HepG2 (cell line): ENCODE data around the gene PRDM11. TPM values are rescaled to one million over a fixed set of nuclear protein-coding genes. Genes with fewer than 3 reads are reported as not detected.

Experiments
- ATAC-seq: fragments of 200-7000 bp; cut with Tn5 transposase; 3 replicates; pipeline ENCODE4 v1.9.1; 2020; ENCODE audit warnings: mild to moderate bottlenecking, moderate library complexity
- BruUV-seq: library from RNA; stranded (reverse); fragments of 400-500 nt; replicated peaks from 2 replicates; lab custom pipeline; 2021; lab: Mats Ljungman, UMichigan
- CTCF ChIA-PET: fragments of 300-600 bp; formaldehyde crosslinking; extraction: SDS; loops from one replicate; lab custom pipeline; 2021; ENCODE audit warnings: low total read pairs, inconsistent platforms, low intra/inter-chr PET ratio; lab: Yijun Ruan, JAX
- POLR2A ChIA-PET: fragments of 350-600 bp; sonication (Branson Sonifier 250); formaldehyde crosslinking; loops from one replicate; lab custom pipeline; 2020; ENCODE audit warnings: antibody characterized with exemption, inconsistent platforms; lab: Yijun Ruan, JAX
- DNase-seq: peaks from one replicate; pipeline ENCODE4 v3.0.0-alpha.2; 2015; ENCODE audit warnings: low spot score
- FAIRE-seq: peaks from 3 replicates; lab custom pipeline; 2011; peaks lifted over from hg19 to GRCh38; lab: Jason Lieb, UNC
- H2AFZ ChIP-seq: one replicate; pipeline ENCODE4 v1.6.1; 2011; ENCODE audit warnings: low read length, inconsistent platforms
- H3K27ac ChIP-seq: fragments of 300-600 bp; 3 replicates; pipeline ENCODE4 v1.8.0; 2011; ENCODE audit warnings: mixed run types, mild to moderate bottlenecking, mixed read lengths, low read length, inconsistent platforms; ENCODE audit not compliant: insufficient read depth; ENCODE audit errors: extremely low read length
- H3K27me3 ChIP-seq, 2 experiments: fragments of 200-600 bp in 1 of 2; 2 replicates in 1 of 2; 3 replicates in 1 of 2; pipeline versions ENCODE4 v1.6.0 to v1.8.0; 2011; ENCODE audit warnings: low read length in 2 of 2, mild to moderate bottlenecking in 2 of 2, moderate library complexity in 2 of 2, inconsistent platforms in 1 of 2; ENCODE audit not compliant: insufficient read depth in 2 of 2, control insufficient read depth in 1 of 2
- H3K36me3 ChIP-seq, 2 experiments: fragments of 200-600 bp in 1 of 2; replicated peaks in 1 of 2; 2 replicates in 1 of 2; 3 replicates in 1 of 2; pipeline versions ENCODE4 v1.5.1 to v1.8.0; 2011; ENCODE audit warnings: low read length in 2 of 2, inconsistent platforms in 1 of 2; ENCODE audit not compliant: insufficient read depth in 2 of 2, control insufficient read depth in 1 of 2
- H3K4me1 ChIP-seq: 2 replicates; pipeline ENCODE4 v1.5.1; 2012; ENCODE audit warnings: low read length, inconsistent platforms; ENCODE audit not compliant: insufficient read depth
- H3K4me2 ChIP-seq: 2 replicates; pipeline ENCODE4 v1.6.0; 2011; ENCODE audit warnings: low read depth, low read length, inconsistent platforms
- H3K4me3 ChIP-seq, 3 experiments: fragments of 200-600 bp in 1 of 3; sonication (generic), shearing (Covaris generic) in 1 of 3; replicated peaks in 1 of 3; 2 replicates each; pipeline ENCODE4 v1.5.1; 2011 to 2016; ENCODE audit warnings: low read length in 3 of 3, inconsistent platforms in 2 of 3, low read depth in 2 of 3, mild to moderate bottlenecking in 2 of 3, control low read depth in 1 of 3, mixed read lengths in 1 of 3; ENCODE audit not compliant: insufficient read depth in 1 of 3
- H3K79me2 ChIP-seq: one replicate; pipeline ENCODE4 v1.6.1; 2011; ENCODE audit warnings: low read length, inconsistent platforms; ENCODE audit not compliant: insufficient read depth
- H3K9ac ChIP-seq: 2 replicates; pipeline ENCODE4 v1.6.0; 2011; ENCODE audit warnings: mild to moderate bottlenecking, low read depth, low read length, inconsistent platforms; ENCODE audit not compliant: insufficient read depth
- H3K9me3 ChIP-seq: 2 replicates; pipeline ENCODE4 v1.5.1; 2012; ENCODE audit warnings: mild to moderate bottlenecking, low read length
- H4K20me1 ChIP-seq: 2 replicates; pipeline ENCODE4 v1.6.0; 2011; ENCODE audit warnings: inconsistent platforms, mild to moderate bottlenecking, low read length, moderate library complexity; ENCODE audit not compliant: insufficient read depth
- LBX2 ChIP-seq: sonication (generic); formaldehyde crosslinking; IDR thresholded peaks from 2 replicates; pipeline ENCODE4 v1.5.0; 2020; ENCODE audit warnings: missing genetic modification reagents, mild to moderate bottlenecking, borderline replicate concordance
- LRRFIP1 ChIP-seq: sonication (generic); formaldehyde crosslinking; conservative IDR thresholded peaks from 2 replicates; pipeline ENCODE4 v1.4.0; 2020; ENCODE audit warnings: missing genetic modification reagents
- NFE2L1 ChIP-seq: sonication (generic); formaldehyde crosslinking; IDR thresholded peaks from 2 replicates; pipeline ENCODE4 v1.4.0; 2020; ENCODE audit warnings: missing genetic modification reagents, mild to moderate bottlenecking, borderline replicate concordance
- PRDM10 ChIP-seq: sonication (generic); formaldehyde crosslinking; IDR thresholded peaks from 2 replicates; pipeline ENCODE4 v1.4.0; 2020; ENCODE audit warnings: low read depth, missing genetic modification reagents
- SMYD3 ChIP-seq: sonication (generic); formaldehyde crosslinking; IDR thresholded peaks from 2 replicates; pipeline ENCODE4 v1.8.1; 2023; ENCODE audit warnings: mild to moderate bottlenecking, missing genetic modification reagents
- ZNF225 ChIP-seq: sonication (generic); formaldehyde crosslinking; IDR thresholded peaks from 2 replicates; pipeline ENCODE4 v1.4.0; 2020; ENCODE audit warnings: mild to moderate bottlenecking, missing genetic modification reagents
- ZNF280D ChIP-seq: sonication (generic); formaldehyde crosslinking; IDR thresholded peaks from 2 replicates; pipeline ENCODE4 v1.5.1; 2020; ENCODE audit warnings: mild to moderate bottlenecking, missing genetic modification reagents
- ZNF33B ChIP-seq: sonication (generic); formaldehyde crosslinking; IDR thresholded peaks from 2 replicates; pipeline ENCODE4 v1.5.1; 2020; ENCODE audit warnings: mild to moderate bottlenecking, missing genetic modification reagents
- ZNF530 ChIP-seq: sonication (generic); formaldehyde crosslinking; IDR thresholded peaks from 2 replicates; pipeline ENCODE4 v1.5.0; 2020; ENCODE audit warnings: low read depth, mild to moderate bottlenecking, missing genetic modification reagents
- ZNF567 ChIP-seq: sonication (generic); formaldehyde crosslinking; IDR thresholded peaks from 2 replicates; pipeline ENCODE4 v1.8.1; 2023; ENCODE audit warnings: mild to moderate bottlenecking, missing genetic modification reagents, borderline replicate concordance
- ZNF773 ChIP-seq: sonication (generic); formaldehyde crosslinking; IDR thresholded peaks from 2 replicates; pipeline ENCODE4 v1.4.0; 2020; ENCODE audit warnings: missing genetic modification reagents, borderline replicate concordance
- ZSCAN31 ChIP-seq: sonication (generic); formaldehyde crosslinking; IDR thresholded peaks from 2 replicates; pipeline ENCODE4 v1.5.0; 2020; ENCODE audit warnings: low read depth, mild to moderate bottlenecking, missing genetic modification reagents
- WGBS: methylation state at CpG from one replicate; pipeline ENCODE4 v1.1.6; 2017; ENCODE audit warnings: low lambda C conversion rate; 5-methylcytosine and 5-hydroxymethylcytosine counted together
- in situ Hi-C: cut with HindIII; loops from 2 replicates; pipeline ENCODE4 v1.10.0; 2017; ENCODE audit warnings: low pct_unique_long_range_greater_than_20kb; ENCODE audit not compliant: extremely low pct_ligation_motif_present
- intact Hi-C: fragments of 100-400 bp; cut with micrococcal nuclease; formaldehyde crosslinking; loops from one replicate; pipeline ENCODE4 v1.10.0; 2022; ENCODE audit not compliant: unreplicated experiment
- polyA plus RNA-seq, 8 experiments: library from polyadenylated mRNA; depleted of rRNA in 3 of 8; stranded (reverse) in 7 of 8; unstranded in 1 of 8; fragments of >200 nt; fragmentation: Illumina TruSeq in 4 of 8; extraction: Trizol in 4 of 8; gene quantifications; 2 replicates each; pipeline versions ENCODE4 v1.2.1 to v1.2.3, GENCODE V29; 2011 to 2016; ENCODE audit warnings: low read depth in 4 of 8, missing spikeins in 1 of 8, mixed read lengths in 1 of 8; ENCODE audit not compliant: insufficient read depth in 1 of 8
- total RNA-seq, 5 experiments: library from RNA; depleted of rRNA; stranded (reverse); fragments of >200 nt; fragmentation: Illumina TruSeq; extraction: Trizol; gene quantifications; 2 replicates each; pipeline ENCODE4 v1.2.3, GENCODE V29; 2016; ENCODE audit warnings: low read depth in 1 of 5
- TF ChIP-seq, protein P1 (sequence below): sonication (generic); formaldehyde crosslinking; IDR thresholded peaks from 2 replicates; pipeline ENCODE4 v1.8.0; 2022; ENCODE audit warnings: mild to moderate bottlenecking, missing genetic modification reagents, moderate library complexity

The PRDM11 gene
- total and polyA plus RNA-seq, 2 of the 13 experiments (the other 11 are each of a cell fraction or from before 2014, with no cell fraction given): 3.4 to 4.7 TPM

DNA sequence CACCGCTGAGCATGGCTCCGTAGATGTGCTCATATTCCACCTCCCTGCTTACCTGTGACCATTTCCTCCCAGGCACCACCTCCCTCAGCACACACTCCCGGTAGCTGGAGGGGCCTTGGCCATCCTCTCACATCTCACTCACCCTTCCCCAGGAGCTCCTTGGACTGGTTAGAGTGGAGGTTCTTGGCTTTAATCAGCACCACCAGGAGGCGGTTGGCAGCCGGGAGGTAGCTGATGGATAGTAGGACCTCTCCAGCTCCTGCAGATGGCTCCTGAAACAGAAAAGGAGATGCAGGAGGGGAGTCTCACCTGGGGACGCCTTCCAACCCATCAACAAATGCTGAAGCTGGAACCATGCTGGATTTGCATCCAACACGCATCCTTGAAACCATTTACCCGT is 99.8 kb downstream of the PRDM11 start:
- POLR2A ChIA-PET: no interaction called here
- TF ChIP-seq ZNF280D: no peak
- TF ChIP-seq, protein P1, sequence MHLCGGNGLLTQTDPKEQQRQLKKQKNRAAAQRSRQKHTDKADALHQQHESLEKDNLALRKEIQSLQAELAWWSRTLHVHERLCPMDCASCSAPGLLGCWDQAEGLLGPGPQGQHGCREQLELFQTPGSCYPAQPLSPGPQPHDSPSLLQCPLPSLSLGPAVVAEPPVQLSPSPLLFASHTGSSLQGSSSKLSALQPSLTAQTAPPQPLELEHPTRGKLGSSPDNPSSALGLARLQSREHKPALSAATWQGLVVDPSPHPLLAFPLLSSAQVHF (CRISPR knock-in tag): no peak
- no peak for TF ChIP-seq ZNF33B (CRISPR knock-in tag)
- no peak for TF ChIP-seq ZNF225 (CRISPR knock-in tag)
- TF ChIP-seq SMYD3 (CRISPR knock-in tag): no peak
- TF ChIP-seq ZNF567 (CRISPR knock-in tag): no peak
- TF ChIP-seq ZNF530: no peak
- no peak for TF ChIP-seq LRRFIP1 (CRISPR knock-in tag)
- TF ChIP-seq PRDM10 (CRISPR knock-in tag): no peak
- TF ChIP-seq NFE2L1: no peak
- no peak for TF ChIP-seq ZSCAN31 (CRISPR knock-in tag)
- no peak for TF ChIP-seq LBX2
- TF ChIP-seq ZNF773 (CRISPR knock-in tag): no peak
- TF ChIP-seq, all 625 proteins: peak for 0
- peaks cover 3 to 4% of the 10 kb centered on the region in 2 experiments; a peak in 1 of 5 replicates for H3K27me3 ChIP-seq
- no peak for ATAC-seq
- H3K79me2 ChIP-seq: no peaks in the 10 kb centered on the region
- CTCF ChIA-PET: no interaction called here
- no peak for FAIRE-seq
- intact Hi-C loops (no loop called here), in situ Hi-C loops (no loop called here)
- no peaks in the 10 kb centered on the region for H3K36me3 ChIP-seq
- no peak overlapping the region for H3K9ac ChIP-seq
- no peaks in the 10 kb centered on the region for H3K4me1 ChIP-seq
- DNase-seq: no peak
- no peak overlapping the region for H2AFZ ChIP-seq
- 35% methylated on average over 6 of the region's 8 CpGs for WGBS
- no peaks in the 10 kb centered on the region for H3K9me3 ChIP-seq
- H3K4me2 ChIP-seq: no peak overlapping the region
- no peak overlapping the region for H3K4me3 ChIP-seq
- no TSS peak for BruUV-seq
- H4K20me1 ChIP-seq: no peaks in the 10 kb centered on the region
- H3K27ac ChIP-seq: no peak overlapping the region
